GM19463 (cell line): ENCODE results near the gene KLHL10.
"Not testable (repeated sequence)": the region's sequence is repeated elsewhere in the genome, so short reads cannot be mapped to it uniquely, and the experiment has no call there.

Experiments used
- ATAC-seq: cut with Tn5 transposase; IDR thresholded peaks from one replicate; pipeline ENCODE4 v1.9.1; 2021; ENCODE audit warnings: mild to moderate bottlenecking, moderate library complexity; ENCODE audit not compliant: unreplicated experiment

KLHL10 gene

DNA sequence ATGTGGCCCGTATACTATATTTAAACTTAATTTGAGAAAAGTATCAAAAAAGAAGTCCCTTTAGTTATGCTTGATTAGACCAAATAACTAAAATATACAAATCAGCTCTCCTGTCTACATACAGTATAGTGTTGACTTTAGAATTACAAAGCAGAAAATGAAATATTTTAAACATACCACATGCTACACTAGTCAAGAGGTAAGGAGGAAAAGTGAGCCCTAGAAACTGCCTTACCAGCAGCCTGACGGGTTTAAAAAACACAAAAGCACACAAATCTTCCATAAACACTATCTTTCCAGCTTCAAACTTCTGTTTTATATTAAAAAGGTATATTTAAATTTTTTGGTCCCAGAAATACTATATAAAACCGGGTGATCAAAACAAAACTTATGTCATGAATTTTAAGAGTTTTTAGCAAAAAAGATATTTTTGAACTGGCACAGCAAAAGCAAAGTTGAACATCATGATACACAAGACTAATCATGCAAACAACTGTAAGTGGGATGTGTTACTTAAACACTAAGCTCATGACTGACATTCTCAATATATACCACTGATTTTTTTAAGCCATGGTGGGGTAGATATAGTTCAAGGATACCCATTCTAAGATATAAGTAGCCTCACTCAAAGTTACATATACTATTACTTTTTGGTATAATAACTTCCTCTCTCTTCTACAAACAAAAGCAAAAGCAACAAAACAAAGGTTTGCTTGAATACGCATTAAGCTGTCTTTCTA, 11.8 kb downstream of the KLHL10 start:
- no peak for ATAC-seq

DNA sequence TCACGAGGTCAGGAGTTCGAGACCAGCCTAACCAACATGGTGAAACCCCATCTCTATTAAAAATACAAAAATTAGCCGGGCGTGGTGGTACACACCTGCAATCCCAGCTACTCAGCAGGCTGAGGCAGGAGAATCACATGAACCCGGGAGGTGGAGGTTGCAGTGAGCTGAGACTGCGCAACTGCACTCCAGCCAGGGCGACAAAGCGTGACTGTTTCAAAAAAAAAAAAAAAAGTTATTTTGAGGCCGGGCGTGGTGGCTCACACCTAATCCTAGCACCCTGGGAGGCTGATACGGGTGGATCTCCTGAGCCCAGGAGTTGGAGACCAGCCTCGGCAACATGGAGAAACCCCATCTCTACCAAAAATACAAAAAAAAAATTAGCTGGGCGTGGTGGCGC, 13.8 kb downstream of the KLHL10 start:
- not testable (repeated sequence) for ATAC-seq

DNA sequence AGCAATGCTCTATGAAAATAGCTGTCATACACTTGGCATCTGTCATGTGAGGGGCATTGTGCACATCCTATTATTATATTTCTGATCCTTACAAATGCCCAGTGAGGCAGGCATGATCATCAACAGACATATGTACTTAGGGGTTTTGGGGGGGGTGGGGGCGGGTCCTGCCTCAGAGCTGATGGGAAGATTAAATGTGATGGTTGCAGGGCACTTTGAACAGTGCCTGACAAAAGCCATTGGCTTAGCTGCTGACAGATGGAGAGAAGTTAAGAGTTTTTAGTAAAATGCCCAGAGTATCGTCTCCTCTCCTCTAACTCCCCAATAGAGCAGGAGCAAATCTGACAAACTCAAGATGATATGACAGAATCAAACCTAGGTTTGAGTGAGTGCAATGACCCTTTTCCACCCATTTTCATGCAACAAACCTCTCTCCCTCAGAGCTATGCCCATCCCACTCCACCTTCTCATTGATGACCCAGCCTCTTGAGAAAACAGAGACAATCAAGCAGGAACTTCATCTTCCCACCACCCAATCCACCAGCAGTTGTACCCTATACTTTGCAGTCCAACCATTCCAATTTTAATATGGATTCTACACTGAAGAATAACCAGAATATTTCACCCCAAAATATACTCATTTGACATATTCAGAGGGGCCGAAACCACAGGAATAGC, 22.8 kb downstream of the KLHL10 start:
- no peak for ATAC-seq

DNA sequence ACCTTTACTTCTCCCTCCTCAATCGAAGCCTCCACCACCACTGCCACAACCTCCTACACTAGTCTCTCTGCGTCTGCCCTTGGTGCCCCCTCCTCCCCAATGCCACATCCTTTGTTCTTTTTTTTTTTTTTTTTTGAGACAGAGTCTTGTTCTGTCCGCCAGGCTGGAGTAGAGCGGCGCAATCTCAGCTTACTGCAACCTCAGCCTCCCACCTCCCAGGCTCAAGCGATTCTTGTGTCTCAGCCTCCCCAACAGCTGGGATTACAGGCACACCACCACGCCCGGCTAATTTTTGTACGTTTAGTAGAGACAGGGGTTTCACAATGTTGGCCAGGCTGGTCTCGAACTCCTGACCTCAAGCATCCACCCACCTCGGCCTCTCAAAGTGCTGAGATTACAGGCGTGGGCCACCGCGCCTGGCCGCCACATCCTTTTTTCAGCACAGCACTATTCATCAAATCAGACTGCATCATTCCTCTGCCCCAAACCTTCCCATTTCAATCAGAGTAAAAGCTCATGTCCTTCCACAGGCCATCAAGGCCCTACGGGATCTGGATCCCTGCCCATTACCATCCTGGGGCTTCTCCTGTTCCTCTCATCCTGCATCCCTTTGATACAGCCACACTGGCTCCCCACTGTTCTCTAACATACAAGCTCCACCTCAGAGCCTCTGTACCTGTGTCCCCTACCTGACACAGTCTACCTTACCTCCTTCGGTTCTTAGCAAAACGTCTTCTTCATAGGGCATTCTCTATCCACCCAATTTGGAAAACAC, 25.6 kb downstream of the KLHL10 start:
- no peak for ATAC-seq

DNA sequence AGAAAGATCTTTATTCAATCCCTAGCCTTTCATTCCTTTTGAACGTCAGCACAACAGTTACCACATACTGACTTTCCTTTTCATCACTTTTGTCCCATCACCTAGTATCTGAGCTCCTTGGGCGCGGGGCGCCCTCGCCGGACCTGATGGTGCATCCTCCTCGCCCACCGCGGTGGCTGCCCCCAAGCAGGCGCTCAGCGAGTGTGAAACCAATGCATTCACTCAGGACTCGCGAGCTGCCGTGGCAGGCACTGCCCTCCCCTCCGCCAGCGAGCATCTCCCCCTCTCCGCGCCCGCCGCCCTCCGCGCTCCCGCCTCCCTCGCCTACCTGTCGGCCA, 26.8 kb downstream of the KLHL10 start:
- ATAC-seq = peak; percentile 30

DNA sequence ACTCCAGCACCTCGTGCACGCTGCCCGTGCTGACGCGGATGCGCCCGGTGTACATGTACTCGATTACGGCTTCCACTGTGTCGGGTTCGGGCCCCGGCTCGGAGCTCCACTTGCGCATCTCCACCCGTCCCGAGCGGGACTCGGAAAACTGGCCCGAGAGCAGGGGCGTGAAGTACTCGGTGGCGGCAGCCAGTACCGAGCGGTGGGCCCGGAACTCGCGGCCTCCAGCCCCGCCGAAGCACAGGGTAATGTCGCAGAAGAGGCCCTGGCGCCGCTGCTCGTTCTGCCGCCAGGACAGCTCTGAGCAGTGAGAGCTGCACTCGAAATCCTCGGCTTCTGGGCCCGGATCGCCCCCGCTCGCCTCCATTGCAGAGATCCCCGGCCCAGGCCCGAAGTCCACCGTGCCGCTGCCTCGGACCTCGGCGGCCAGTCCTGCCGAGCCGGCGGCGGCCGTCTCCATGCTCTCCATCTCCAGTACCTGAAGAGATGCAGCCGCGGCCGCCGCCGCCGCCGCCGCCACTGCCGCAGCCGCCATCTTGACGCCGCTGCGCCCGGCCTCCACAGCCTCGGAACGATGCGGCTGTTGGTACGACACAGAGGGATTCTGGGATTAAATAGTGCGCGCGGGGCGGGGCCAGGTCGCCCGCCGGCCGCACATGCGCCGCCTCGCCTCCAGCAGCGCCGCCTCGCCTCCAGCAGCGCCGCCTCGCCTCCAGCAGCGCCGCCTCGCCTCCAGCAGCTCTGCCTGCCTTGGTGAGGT, 27.4 kb downstream of the KLHL10 start, which contains the start of gene KLHL11:
Gene KLHL11 (minus strand): TSS at position 588 of the 760 bp plus-strand sequence. CDS start 53 bp downstream, at position 535.
- ATAC-seq = peak; percentile 88

DNA sequence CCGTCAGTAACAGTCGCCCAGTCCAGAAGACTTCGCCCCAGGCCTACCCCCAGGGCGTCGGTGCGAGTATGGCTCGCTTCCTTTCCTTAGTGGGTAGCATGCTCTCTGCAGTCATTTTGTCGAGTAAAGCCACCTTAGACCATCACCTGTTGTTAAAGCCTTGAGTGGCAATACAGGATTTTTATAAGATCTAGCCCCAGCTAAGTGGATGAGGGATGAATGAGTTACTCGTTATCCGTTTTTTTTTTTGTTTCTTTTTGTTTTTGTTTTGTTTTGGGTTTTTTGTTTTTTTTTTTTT, 27.9 kb downstream of the KLHL10 start:
- ATAC-seq = no peak

DNA sequence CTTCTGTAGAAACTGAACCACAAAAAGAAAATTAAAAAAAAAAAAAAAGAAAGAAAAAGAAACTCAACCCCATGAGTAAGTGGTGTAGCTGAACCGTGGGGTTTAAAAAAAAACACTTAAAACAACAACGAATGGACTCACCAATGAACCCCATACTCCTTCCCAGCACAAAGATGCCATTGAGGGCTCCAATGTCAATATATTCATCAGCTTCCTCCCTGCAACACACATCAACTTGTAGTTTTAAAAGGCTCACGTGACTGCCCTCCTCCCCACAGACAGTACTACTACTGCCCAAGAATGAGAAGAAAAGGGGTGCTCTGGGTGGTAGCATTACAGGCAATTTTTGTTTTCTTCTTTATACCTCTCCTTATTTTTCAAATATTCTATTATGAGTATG, 30.9 kb downstream of the KLHL10 start:
- no peak for ATAC-seq

DNA sequence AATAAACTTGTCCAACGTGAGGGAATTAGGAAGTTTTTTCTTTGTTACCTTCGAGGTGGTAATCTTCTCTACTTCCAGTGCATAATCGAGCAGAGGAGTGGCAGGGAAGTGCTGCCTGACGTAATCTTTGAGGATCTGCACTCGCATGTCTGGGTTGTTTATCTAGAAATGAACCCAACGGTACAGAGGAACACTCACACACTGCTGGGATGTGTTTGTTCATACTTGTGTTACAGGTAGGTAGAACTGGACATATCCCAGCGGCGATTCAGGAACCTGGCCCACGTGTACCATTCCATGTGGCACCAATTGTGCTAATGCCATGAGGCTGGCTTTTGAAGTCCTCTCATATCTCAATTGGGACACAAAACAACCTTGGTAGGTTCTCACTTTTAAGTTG, 31.8 kb downstream of the KLHL10 start:
- ATAC-seq = no peak

DNA sequence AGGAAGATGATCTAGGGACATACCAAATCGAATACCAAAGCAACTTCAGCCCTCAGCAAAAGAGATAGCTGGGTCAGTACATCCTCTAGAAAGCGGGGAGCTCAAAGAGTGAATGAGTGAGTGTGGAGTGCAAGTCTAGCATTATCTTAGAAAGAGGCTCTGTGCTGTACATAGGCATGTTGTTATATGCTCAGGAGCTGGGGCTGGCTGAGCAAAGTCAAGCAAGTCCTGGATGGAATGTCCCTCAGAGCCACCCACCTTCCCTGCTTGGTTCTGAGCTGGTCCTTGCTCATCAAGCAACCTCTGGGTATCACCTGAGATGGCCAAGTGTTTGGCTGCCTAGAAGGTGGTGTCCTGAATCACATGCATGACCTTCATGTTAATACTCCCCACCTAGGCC, 32.5 kb downstream of the KLHL10 start:
- no peak for ATAC-seq

DNA sequence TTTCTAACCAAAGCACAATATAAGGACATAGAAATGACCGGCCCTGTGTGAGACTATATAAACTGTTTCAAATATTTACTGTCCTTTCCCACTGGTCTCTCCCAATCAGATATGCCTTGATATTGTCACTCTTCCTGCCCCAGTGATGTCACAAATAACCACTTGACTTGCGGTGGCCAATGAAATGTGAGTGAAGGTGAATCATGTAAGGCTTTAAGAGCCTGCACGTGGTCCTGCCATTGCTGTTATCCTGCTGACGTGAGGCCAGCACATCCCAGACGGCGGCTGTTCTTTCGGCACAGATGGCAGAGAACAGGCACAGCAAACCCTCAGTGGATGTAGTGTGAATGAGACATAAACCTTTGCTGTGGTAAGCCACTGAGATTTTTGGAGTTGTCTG, 33.0 kb downstream of the KLHL10 start:
- no peak for ATAC-seq

DNA sequence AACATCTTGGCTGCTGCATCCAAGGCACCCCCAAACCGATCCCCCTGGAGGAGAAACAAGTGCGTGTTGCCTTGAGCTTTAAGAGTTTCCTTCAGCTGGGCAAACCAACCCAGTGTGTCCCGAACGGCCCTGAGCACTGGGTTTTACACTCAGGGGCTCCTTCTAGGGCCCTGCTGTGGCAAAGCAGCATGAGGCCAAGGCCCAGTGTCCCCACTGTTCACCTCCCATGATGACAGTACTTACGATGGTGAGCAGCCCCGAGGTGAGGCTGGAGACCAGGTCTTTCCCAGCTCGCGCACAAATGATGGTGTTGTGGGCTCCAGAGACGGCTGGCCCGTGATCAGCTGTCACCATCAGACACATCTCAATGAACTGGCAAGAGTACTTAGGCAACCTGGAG, 34.2 kb downstream of the KLHL10 start:
- no peak for ATAC-seq

DNA sequence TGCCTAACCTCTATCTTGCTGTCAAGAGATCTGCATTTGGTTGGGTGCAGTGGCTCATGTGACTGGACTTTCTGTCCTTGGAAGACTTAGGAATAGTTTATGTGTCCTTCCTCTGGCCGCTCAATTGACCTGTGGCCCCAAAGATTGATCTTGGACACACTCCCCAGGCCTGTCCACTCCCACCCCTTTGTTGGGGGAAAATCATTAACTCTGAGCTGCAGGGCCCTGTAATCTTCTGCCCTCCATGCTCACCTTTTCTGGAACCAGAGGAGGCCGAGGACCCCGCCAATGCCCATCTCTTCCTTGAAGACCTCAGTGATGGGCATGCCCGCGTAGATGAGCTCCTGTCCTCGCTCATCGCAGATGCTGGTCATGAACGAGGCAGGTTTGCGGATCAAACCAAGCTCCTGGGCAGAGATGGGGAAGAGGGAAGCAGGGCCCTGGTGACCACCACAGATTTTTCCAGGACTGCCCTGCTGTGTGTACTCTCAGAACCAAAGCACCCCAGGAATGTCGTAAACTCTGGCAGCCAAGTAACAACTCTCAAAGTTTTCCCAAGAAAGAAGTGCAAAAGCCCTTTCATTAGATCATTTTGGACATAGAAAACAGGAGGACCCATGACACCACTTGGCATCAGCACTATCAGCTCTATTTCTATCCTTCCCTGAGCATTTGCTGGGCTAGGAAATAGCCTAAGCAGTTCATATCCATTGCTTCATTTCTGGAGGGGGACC, 36.1 kb downstream of the KLHL10 start:
- no peak for ATAC-seq

DNA sequence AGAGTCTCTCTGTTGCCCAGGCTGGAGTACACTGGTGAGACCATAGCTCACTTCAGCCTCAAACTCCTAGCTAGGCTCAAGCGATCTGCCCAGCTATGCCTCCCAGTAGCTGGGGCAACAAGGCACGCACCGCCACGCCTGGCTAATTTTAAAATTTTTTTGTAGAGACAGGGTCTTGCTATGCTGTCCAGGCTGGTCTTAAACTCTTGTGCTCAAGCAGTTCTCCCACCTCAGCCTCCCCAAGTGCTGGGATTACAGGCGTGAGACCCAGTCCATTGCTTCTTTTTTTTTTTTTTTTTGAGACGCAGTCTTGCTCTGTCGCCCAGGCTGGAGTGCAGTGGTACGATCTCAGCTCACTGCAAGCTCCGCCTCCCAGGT, 36.7 kb downstream of the KLHL10 start:
- ATAC-seq = not testable (repeated sequence)

DNA sequence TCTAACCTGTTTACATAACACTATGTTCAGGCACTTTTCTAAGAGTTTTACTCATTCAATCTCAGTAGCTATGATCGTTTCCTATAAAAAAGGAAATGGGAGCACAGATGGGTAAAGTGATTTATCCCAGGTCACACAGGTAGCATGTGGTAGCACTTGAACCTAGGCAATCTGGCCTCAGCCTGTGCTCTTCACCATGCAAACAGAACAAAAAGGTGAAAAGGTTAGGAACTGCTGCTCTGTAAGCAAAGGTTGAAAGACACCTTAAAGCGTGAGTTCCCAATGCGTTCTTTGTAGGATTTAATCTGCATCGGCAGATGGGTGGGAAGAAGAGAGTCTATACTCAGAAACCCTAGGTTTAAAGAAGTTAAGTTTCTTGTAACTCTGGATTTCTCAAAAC, 42.5 kb downstream of the KLHL10 start:
- no peak for ATAC-seq

DNA sequence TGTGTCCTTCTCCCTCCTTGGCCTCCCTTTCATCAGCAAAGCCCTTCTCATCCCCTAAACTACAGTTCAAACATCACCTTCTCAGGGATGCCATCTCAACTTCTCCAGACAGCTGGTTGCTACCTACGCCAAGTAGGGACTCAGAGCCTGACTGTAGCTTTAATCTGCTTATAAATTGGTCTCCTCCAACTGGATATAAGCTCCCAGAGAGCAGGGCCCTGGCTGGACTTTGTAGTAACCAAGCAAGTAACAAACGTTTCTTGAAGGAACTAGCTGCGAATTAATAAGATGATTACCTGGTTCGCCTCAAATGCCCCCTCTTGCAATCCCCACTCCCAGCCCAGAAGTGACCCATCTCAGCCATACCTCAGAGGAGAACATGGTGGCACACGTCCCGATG, 45.1 kb downstream of the KLHL10 start:
- no peak for ATAC-seq

DNA sequence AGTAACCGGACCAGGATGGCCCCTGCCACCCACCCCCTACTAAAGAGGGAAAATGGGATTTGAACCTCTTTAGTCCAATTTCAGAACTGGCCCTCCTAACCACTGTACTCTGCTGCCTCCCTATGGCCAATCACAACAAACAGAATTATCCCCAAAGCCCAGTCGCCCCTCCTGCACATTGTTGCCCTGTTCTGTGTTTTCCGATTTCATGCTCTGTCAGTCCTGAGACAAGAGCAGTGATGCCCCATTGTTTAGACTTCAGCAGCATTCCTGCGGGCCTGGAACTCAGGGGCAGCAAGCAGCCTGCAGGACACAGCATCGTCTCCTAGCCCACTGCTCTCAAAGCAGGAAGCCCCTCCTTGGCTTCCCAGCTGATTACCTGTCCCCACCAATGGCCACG, 48.1 kb downstream of the KLHL10 start:
- no peak for ATAC-seq

DNA sequence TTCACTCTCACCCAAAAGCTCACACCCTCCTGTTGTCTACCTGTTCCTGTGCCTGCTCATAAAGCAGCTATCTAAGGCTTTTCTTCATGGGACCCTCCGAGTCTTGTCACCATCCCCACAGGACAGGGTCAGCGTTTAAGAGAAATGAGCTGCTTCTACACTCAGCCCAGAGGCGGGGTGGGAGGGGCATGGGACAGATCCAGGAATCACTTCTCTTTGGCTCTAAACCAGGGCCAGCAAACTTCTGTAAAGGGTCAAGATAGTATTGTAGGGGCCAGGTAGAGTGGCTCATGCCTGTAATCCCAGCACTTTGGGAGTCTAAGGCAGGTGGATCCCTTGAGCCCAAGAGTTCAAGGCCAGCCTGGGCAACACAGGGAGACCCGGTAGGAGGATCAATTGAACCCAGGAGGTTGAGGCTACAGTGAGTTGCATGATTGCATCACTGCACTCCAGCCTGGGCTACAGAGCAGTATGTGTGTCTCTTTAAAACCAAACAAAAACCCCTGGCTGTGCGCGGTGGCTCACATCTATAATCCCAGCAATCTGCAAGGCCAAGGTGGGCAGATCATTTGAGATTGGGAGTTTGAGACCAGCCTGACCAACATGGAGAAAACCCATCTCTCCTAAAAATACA, 50.8 kb downstream of the KLHL10 start:
- no peak for ATAC-seq

DNA sequence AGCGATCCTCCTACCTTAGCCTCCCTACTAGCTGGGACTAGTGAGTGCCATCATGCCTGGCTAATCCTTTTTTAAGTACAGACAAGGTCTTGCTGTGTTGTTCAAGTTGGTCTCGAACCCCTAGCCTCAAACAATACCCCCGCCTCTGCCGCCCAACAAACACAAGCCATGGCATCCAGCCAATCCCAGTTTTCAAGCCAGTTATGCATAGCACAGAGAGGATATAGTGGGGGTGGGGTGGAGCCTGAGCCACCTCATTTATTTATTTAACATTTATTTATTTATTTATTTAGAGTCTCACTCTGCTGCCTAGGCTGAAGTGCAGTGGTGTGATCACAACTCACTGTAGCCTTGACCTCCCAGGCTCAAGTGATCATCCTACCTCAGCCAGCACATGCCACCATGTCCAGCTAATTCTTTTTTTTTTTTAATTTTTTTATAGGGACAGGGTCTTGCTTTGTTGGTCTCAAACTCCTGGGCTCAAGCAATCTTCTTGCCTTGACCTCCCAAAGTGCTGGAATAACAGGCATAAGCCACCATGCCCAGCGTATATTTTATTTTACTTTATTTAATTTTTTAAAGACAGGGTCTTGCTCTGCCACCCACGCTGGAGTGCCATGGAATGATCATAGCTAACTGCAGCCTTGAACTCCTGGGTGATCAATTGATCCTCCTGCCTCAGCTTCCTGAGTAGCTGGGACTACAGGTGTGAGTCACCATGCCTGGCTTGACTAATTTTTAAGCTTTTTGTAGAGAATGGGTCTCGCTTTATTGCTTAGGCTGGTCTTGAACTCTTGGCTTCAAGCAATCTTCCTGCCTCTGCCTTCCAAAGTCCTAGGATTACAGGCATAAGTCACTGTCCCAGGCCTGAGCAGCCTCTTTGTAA, 53.8 kb downstream of the KLHL10 start:
- no peak for ATAC-seq
